Stimulated activated CD8-positive, alpha-beta memory T cell treated with anti-CD3 and anti-CD28 coated beads, Interleukin-15, amount 100 ng/mL, for 48 hours (primary cell): ENCODE results near the gene GSTM5.
"Not testable (repeated sequence)": the region's sequence is repeated elsewhere in the genome, so short reads cannot be mapped to it uniquely, and the experiment has no call there.

Experiments used
- DNase-seq, 2 donors: peaks; one replicate each; pipeline ENCODE4 v3.0.0-alpha.2; 2020; ENCODE audit warnings: low read depth in 2 of 2

GSTM5 gene

DNA sequence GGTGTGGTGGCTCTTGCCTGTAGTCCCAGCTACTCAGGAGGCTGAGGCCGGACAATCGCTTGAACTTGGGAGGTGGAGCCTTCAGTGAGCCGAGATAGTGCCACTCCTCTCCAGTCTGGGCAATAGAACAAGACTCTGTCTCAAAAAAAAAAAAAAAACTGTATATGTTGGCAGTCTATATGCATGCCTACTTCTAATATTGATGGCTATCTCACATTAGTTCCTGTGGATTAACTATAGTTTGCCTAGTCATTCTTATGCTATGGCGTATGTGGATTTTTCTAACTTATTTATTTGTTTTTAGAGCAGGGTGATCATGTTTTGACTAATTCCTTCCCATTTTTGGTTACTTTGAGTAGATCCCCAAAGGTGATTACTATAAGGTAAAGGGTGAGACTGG lies 15.0 kb upstream of the GSTM5 start:
- no peak for DNase-seq

DNA sequence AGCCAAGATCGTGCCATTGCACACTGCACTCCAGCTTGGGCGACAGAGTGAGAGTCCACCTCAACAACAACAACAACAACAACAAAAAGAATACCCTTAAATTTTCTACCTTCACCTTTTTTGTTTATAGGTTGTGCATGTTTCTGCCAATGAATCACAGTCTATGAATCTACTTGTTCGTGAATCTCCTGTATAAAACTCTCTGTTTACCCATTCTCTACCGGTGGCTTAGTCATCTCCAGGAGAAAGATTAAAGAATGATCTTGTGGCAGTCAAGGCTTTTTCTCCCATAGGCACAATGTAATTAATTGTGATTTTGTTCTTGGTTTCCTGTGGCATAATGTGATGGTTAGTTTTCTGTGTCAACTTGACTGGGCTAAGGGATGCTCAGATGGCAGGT lies 14.2 kb upstream of the GSTM5 start:
- DNase-seq: not testable (repeated sequence)

DNA sequence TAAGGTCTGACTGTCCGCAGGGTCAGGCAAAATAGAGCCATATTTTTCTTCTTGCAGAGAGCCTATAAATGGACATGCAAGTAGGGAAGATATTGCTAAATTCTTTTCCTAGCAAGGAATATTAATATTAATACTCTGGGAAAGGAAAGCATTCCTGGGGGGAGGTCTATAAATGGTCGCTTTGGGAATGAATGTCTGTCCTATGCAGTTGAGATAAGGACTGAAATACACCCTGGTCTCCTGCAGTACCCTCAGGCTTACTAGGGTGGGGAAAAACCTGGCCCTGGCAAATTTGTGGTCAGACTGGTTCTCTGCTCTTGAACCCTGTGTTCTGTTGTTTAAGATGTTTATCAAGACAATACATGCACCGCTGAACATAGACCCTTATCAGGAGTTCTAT lies 9.1 kb upstream of the GSTM5 start:
- not testable (repeated sequence) for DNase-seq

DNA sequence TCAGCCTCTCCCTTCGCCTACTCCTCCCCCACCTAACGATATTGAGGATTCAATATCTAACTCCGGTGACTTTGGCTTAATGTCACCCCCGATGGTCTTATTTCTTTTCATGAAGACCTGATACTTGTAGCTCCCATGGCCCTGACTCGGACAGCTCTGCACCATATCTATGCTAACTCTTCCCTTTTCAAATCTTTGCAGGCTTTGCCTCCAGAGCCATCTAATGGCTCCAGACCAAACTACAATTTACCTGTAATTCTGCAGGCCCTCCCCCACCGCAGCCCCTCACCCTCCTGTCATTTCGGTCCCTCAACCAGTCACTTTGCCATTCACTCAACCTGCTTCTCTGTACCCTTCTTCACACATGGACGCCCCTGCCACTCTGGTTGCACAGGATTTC lies 7.9 kb upstream of the GSTM5 start:
- DNase-seq: no peak

DNA sequence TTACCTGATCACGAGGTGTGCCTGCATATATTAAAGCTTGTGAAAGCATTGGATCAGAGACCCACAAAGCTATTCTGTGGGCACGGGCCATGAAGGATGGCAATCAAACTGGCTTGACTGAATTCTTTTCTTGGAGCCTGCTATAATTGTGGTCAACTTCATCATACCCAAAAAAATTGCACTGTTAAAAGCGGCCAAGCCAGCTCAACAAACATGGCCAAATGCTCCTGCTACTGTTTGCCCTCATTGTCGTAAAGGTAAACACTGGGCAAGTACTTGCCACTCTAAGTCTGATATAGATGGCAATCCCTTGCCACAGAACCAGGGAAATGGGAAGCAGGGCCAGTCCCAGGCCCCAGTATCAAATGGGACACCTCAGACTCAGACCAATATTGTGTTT lies 6.6 kb upstream of the GSTM5 start:
- no peak for DNase-seq

DNA sequence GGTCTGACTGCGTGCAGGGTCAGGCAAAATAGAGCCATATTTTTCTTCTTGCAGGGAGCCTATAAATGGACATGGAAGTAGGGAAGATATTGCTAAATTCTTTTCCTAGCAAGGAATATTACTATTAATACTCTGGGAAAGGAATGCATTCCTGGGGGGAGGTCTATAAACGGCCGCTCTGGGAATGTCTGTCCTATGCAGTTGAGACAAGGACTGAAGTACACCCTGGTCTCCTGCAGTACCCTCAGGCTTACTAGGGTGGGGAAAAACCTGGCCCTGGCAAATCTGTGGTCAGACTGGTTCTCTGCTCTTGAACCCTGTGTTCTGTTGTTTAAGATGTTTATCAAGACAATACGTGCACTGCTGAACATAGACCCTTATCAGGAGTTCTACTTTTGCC lies 3.1 kb upstream of the GSTM5 start:
- DNase-seq: not testable (repeated sequence)

DNA sequence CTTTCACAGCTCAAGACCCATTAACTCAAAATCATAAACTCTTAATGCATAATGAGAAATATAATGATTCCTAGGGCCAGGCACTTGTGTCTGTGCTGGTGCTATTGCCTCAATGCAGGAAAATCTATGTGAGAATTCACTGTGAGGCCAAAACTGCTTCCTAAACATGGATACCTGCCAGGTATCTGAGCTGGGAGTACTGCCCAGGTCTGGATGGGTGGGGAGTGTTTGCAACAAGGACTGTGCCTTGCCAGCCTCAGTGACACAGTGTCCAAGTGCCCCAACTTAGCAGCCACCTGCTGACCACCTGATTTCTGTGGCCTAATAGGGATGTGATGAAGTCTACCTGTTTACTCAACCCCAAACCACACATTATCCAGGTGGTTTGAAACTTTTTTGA lies 2.2 kb upstream of the GSTM5 start:
- DNase-seq: not testable (repeated sequence)

DNA sequence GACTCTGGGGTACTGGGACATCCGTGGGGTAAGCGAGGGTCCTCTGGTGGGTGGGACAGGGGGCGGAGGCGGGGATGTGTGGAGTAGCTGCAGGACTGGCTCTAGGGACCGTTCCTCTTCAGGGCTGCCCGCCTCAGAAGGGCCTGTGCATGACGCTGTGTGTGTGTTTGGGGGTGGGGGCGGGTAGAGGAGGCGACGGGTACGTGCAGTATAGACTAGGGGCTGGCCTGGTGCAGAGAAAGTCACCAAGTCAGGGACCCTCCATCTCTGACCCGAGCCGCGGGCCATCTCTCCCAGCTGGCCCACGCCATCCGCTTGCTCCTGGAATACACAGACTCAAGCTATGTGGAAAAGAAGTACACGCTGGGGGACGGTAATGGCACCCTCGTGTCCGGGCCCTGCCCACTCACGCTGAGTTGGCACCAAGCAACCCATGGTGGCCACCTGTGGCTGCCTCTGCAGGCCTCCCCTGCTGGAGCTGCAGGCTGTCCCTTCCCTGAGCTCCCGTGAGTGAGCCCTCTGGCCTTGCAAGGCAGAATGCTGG lies 342 bp downstream of the GSTM5 start:
- DNase-seq: no peak

DNA sequence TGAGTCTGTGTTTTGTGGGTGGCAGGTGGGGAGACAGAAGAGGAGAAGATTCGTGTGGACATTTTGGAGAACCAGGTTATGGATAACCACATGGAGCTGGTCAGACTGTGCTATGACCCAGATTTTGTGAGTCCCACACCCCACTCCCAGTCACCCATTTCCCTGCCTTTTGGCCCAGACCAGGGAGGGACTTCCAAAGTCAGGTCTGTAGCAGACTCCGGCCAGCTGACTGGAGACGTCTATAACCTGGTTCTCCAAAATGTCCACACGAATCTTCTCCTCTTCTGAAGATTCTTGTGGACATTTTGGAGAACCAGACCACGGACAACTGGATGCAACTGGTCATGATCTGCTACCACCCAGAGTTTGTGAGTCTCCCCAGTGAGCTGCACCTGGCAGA lies 1.6 kb downstream of the GSTM5 start:
- no peak for DNase-seq

DNA sequence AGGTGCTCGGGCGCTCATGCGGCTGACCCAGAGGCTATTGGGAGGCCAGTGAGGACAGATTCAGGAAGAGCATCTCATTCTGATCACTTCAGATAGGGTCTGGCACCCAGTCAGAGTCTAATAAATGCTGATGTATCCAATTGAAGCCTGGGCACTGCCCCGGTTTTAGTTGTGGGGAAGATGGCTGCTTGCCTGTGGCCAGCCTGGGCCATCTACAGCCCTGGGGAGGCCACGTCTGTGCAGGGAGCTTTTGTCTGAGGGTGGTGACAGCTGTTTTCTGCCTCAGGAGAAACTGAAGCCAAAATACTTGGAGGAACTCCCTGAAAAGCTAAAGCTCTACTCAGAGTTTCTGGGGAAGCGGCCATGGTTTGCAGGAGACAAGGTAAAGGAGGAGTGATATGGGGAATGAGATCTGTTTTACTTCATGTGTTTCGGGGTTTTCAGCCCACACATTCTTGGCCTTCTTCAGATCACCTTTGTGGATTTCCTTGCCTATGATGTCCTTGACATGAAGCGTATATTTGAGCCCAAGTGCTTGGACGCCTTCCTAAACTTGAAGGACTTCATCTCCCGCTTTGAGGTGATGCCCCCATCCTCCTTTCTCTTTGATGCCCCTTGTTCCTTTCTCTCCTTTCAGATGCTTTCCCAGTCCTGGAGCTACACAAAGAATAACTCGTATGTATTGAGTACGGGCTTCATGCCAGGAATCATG lies 2.8 kb downstream of the GSTM5 start:
- DNase-seq: no peak

DNA sequence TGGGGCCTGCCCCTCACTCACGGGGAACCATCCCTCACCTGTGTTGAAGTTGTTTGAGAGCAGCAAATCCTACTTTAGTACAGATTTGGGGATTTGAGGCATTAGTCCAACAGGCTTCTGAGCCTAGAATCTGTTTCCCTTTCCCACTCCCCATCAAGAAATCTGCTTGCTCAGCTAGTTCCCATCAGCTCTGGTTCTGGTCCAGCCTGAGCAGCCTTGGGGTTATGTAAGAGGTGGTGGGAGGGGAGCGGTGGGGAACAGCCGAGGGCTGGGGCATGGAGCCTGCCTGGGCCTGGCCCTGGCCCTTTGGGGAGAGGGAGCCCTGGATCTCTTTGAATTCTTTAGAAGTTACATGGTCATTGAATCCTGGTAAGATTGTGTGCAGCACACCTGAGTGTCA lies 4.1 kb downstream of the GSTM5 start:
- DNase-seq: no peak

DNA sequence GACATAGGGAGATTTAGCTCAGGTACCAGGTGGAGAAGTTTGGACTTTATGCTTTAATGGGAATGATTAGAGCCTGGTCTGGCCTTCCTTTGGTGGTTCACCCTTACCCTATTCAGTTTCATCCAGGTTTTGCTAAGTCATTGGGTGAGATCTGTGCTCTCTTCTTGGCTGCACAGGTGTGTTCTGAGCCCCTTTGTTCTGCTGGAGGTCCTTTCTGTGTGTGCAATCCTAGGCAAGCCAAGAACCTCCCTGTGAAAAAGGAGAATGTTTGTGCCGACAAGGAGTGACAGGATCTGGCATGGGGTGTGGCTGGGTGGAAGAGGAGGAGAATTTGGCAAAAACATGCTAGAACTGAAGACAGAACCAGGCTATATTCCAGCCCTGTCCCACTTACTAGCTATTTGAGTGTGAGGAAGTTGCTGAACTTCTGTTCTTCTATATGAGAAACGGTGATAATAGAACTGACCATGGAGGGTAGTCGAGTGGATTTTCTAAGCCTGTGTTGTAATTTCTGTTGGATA lies 4.6 kb downstream of the GSTM5 start:
- no peak for DNase-seq

DNA sequence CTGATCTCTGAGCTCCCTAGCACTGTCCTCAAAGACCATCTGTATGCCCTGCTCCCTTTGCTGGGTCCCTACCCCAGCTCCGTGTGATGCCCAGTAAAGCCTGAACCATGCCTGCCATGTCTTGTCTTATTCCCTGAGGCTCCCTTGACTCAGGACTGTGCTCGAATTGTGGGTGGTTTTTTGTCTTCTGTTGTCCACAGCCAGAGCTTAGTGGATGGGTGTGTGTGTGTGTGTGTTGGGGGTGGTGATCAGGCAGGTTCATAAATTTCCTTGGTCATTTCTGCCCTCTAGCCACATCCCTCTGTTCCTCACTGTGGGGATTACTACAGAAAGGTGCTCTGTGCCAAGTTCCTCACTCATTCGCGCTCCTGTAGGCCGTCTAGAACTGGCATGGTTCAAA lies 5.7 kb downstream of the GSTM5 start:
- no peak for DNase-seq

DNA sequence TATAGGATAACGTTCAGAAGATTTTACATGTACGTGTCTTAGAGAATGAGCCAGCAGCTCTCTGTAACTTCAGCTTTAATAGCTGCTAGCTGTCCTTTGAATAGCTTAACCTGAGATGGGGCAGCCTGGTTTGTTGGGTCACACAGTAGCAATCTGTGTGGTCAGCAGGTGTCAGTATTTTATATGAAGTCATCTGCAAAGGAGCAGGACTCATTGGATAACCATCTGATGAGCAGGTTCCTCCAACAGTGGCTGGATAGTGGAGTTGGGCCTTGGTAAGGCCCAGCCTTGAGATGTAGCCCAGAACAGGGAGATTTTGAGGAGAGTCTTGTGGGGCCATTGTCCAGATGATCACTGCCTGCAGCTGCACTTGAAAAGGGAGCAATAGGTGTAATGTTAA lies 6.4 kb downstream of the GSTM5 start:
- no peak for DNase-seq

DNA sequence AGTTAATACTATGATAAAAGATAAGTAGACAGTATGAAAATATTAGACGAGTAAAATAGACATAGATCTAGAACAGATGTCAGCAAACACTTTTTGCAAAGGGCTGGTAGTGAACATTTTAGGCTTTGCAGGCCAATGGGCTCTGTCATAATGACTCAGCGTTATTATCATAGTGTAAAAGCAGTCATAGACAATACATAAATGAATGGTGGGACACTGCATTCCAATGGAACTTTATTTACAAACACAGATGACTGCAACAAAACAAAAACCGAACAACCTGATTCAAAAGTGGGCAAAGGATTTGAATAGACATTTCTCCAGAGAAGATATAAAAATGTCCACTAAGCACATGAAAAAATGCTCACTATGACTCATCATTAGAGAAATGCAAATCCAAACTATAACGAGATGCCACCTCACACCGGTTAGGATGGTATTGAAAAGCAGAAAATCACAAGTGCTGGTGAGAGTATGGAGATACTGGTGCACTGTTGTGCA lies 7.3 kb downstream of the GSTM5 start:
- no peak for DNase-seq

DNA sequence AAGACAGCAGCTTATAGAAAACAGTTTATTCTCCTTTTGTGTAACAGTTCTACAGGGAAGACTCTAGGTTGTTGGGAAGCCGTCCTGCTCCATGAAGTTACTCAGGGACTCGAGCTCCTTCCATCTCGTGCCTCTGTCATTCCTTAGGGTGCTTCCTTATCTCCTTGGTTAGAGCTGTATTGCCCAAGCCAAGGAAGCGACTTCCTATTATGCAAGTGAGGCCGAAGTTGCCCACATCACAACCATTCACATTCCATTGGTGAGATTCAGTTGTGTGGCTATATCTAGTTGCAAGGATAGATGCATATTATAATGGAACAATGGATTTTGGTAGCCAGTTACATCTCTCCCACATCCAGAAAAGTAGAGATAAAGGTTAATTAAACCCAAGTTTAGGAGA lies 9.0 kb downstream of the GSTM5 start:
- no peak for DNase-seq

DNA sequence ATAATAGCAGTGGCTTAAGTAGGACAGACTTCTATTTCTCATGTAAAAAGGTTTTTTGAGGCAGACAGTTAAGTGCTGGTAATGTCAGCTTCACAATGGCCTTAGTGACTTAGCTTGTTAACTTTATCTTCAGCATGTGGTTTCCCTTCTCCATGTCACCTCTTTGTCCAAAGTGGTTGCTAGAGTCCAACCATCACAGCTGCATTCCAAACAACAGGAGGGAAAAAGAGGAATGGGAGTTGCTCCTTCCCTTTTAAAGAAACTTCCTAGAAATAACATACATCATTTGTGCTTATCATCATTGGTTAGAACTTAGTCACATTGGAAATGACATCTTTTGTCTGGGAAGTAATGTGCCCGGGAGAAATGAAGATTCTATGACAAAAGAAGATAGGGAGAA lies 9.9 kb downstream of the GSTM5 start:
- no peak for DNase-seq

DNA sequence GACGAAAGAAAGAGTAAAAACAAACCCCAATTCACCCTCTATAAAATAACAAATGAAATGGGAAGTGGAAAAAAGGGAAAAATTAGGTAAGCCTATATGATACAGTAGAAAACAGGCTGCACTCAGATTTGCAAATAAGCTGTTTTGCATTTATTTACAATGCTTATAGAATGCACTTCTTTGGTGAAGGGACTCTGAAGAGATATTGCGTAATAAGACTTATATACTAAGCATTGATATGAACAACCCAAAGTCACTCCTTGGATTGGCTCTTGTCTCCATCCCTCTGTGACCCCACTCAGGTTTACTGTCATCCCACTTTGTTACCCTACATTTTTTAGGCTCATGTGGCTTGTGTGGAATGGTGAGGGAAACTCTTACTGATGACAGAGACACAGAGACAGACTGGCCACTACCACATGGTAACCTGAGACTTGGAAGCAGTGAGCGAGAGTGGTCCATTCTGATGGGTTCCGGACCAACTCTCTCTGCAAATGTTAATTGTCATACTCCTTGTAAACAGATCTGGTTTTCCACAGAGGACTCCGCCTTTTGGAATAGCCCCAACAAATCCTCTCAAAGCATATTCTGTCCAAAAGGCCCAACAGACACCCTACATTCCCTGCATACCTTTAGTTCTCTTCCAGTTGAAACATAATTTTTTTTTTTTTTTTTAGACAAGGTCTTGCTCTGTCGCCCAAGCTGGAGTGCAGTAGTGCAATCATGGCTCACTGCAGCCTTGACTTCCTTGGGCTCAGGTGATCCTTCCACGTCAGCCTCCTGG lies 11.0 kb downstream of the GSTM5 start:
- no peak for DNase-seq

DNA sequence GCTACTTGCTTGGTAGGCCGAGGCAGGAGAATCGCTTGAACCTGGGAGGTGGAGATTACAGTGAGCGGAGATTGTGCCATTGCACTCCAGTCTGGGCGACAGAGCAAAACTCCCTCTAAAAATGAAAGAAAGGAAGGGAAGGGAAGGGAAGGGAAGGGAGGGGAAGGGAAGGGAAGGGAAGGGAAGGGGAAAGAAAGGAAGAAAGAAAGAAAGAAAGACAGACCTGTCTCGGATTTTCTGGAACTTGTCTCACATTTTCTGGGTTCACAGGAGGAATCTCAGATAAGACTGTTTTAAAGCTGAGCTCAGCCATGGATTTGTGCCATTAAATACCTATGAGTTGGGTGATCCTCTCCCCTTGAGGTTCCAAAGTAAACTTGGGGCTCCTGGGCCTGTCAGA lies 12.9 kb downstream of the GSTM5 start:
- no peak for DNase-seq

DNA sequence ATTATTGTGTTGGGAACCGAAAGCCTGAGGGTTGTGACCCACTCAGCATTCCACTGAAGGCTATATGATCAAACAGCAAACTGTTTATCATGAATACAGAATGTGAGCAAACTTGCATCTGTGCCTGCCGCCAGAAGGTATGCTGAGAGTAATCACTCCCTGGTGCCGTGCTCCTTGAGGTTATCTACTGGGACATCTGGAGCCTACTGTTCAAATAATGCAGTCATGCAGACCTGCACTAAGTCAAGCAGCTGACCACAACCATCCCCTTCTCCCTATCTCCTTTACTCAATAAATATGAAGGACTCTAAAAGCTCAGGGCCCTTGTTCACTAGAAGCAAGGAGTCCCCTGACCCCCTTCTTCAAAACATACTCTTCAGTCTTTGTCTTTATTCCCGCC lies 13.5 kb downstream of the GSTM5 start:
- no peak for DNase-seq

DNA sequence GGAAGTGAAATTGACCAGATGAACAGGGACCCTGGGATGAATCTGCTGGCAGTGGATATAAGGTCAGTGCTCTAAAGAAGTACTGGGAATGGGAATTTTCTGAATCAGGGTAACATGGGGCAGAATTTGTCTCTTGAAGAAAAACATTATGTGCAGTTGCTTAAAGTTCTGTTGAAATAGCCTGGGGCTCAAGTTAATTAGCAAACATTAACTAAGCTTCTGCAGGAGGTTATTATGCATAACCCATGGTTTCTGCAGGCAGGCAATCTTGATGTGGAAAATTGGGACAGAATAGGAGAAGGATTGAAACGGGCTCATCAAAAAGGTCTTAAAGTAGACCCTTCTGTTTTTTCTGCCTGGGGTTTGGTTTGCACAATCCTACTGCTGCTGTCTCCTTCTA lies 14.0 kb downstream of the GSTM5 start:
- no peak for DNase-seq

DNA sequence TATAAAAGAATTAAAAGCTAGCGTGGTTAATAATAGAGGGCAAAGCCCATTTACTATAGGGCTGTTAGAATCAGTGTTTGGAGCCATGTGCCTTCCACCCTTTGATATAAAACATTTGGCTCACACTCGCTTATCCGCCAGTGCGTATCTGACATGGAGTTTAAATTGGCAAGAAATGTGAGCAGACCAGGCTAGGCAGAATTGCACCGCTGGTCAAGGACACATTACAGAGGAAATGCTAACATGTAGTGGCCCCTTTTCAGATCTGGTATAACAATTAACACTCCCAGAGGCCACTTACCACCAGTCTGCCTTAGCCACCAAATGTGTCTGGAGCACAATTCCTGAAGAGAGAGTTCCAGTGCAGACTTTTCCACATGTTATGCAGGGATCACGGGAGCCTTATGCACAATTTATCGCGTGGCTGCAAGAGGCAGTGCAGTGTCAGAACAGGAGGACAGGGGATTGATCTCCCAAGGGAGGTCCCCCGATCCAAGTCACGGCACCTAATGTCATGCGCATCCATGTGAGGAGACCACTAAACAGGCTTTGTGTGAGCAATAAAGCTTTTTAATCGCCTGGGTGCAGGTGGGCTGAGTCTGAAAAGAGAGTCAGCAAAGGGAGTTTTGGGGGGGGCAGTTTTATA lies 14.8 kb downstream of the GSTM5 start:
- no peak for DNase-seq
